ENCODE measurements around the gene RPL38. TPM values are rescaled to one million over a fixed set of nuclear protein-coding genes. Genes with fewer than 3 reads are reported as not detected.

Gene RPL38
- 2,669 to 3,166 TPM (median 2,938 TPM) in 5 replicates for total RNA-seq (2022; extraction: Qiagen RNA extraction)

GRCh38 chr17:74203439-74204240 is at the start of gene RPL38:
RPL38 (plus strand) TSS chr17:74203678; CDS start chr17:74203956, 278 bp downstream.

GRCh38 chr17:74212913-74213791 is 9.7 kb downstream of the RPL38 start, which contains the start of gene TTYH2:
TTYH2 (plus strand) TSS chr17:74213571; CDS start chr17:74213588, 17 bp downstream.

Other genes with a start within 250 kb of the RPL38 start
- 1.5 to 2.7 TPM (median 2.1 TPM) in 5 replicates for gene TTYH2, start 9.9 kb downstream of the RPL38 start, total RNA-seq (2022; extraction: Qiagen RNA extraction)
- gene DNAI2, start 70.6 kb downstream of the RPL38 start, total RNA-seq (2022; extraction: Qiagen RNA extraction) = 0.06 to 0.09 TPM in 2 of 5 replicates, not detected in the others
- gene KIF19, start 122.5 kb downstream of the RPL38 start, total RNA-seq (2022; extraction: Qiagen RNA extraction) = 0.03 TPM in 1 of 5 replicates, not detected in the others
- gene BTBD17, start 158.2 kb downstream of the RPL38 start, total RNA-seq (2022; extraction: Qiagen RNA extraction) = 0.05 to 0.06 TPM in 2 of 5 replicates, not detected in the others
- 0.08 TPM in 1 of 5 replicates, not detected in the others for gene GPR142, start 163.8 kb downstream of the RPL38 start, total RNA-seq (2022; extraction: Qiagen RNA extraction)
- gene GPRC5C, start 228.4 kb downstream of the RPL38 start, total RNA-seq (2022; extraction: Qiagen RNA extraction) = 58.6 to 85.4 TPM (median 75.2 TPM) in 5 replicates

Measured in A549 treated with CORT108297 at 1 μM for 4 hours (cell line).